Cardiac muscle cell (in vitro differentiated cells and primary cell): ENCODE measurements around the gene WDR70. TPM values are rescaled to one million over a fixed set of nuclear protein-coding genes. Genes with fewer than 3 reads are reported as not detected.

Experiments
- DNase-seq, 2 donors: peaks; one replicate each; pipeline versions ENCODE4 v3.0.0 to v3.0.0-alpha.2; 2010 to 2017; ENCODE audit warnings: low read depth in 1 of 2, low spot score in 1 of 2
- H3K27ac ChIP-seq: fragments of 200-600 bp; sonication (generic); 2 replicates; pipeline ENCODE4 v1.5.1; 2016
- H3K27me3 ChIP-seq: fragments of 200-600 bp; sonication (generic); 2 replicates; pipeline ENCODE4 v1.6.0; 2016; ENCODE audit warnings: control low read depth
- H3K36me3 ChIP-seq: fragments of 200-600 bp; sonication (generic); 2 replicates; pipeline ENCODE4 v1.5.1; 2016; ENCODE audit warnings: control low read depth
- H3K4me1 ChIP-seq: fragments of 200-600 bp; sonication (generic); 2 replicates; pipeline ENCODE4 v1.8.1; 2017; ENCODE audit warnings: low read depth, mild to moderate bottlenecking, mixed run types
- H3K4me3 ChIP-seq: fragments of 200-600 bp; sonication (generic); 2 replicates; pipeline ENCODE4 v1.5.1; 2016; ENCODE audit warnings: mild to moderate bottlenecking
- H3K9me3 ChIP-seq: fragments of 200-600 bp; sonication (generic); 2 replicates; pipeline ENCODE4 v1.5.1; 2017; ENCODE audit warnings: low read depth, mild to moderate bottlenecking, control low read depth
- polyA plus RNA-seq: library from polyadenylated mRNA; unstranded; fragments of >200 nt; fragmentation: Nextera tagmentation; extraction: Ambion mirVana; gene quantifications from 2 replicates; pipeline ENCODE4 v1.2.1, GENCODE V29; 2016
- total RNA-seq: library from RNA; depleted of rRNA; stranded (reverse); fragments of >200 nt; gene quantifications from 2 replicates; pipeline ENCODE4 v1.2.3, GENCODE V29; 2016
- TF ChIP-seq, protein P1 (sequence below): IDR thresholded peaks from 2 replicates; pipeline ENCODE4 v1.5.1; 2012; ENCODE audit warnings: low read depth, mild to moderate bottlenecking, low read length

Gene WDR70
- total and polyA plus RNA-seq, 2 experiments from 2014 or later = 21.8 to 22.7 TPM

DNA sequence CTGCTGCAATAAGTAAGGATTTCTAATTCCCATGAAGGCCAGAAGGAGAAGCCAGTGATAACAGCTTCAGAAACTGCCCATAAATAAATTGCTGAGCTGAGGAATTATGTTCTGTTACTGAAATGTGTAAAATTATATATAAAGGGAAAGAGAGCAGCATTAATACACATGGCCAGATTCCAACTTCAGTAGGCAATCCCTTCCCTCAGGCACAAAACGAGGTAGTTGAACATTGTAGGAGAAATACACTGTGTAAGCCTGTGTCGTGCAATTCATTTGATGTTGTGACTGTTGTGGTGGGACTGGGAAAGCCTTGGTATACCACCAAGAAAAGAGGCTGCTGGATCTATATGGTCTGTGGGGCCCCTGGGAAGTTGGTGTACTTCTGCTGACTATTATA is 192.9 kb downstream of the WDR70 start:
- H3K36me3 ChIP-seq = no peaks in the 10 kb centered on the region
- H3K4me3 ChIP-seq = no peak overlapping the region
- TF ChIP-seq, protein P1, sequence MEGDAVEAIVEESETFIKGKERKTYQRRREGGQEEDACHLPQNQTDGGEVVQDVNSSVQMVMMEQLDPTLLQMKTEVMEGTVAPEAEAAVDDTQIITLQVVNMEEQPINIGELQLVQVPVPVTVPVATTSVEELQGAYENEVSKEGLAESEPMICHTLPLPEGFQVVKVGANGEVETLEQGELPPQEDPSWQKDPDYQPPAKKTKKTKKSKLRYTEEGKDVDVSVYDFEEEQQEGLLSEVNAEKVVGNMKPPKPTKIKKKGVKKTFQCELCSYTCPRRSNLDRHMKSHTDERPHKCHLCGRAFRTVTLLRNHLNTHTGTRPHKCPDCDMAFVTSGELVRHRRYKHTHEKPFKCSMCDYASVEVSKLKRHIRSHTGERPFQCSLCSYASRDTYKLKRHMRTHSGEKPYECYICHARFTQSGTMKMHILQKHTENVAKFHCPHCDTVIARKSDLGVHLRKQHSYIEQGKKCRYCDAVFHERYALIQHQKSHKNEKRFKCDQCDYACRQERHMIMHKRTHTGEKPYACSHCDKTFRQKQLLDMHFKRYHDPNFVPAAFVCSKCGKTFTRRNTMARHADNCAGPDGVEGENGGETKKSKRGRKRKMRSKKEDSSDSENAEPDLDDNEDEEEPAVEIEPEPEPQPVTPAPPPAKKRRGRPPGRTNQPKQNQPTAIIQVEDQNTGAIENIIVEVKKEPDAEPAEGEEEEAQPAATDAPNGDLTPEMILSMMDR = no peak
- no peak for DNase-seq
- H3K27me3 ChIP-seq = no peaks in the 10 kb centered on the region
- H3K4me1 ChIP-seq = peaks cover 12% of the 10 kb centered on the region
- no peaks in the 10 kb centered on the region for H3K9me3 ChIP-seq
- H3K27ac ChIP-seq = no peak overlapping the region

DNA sequence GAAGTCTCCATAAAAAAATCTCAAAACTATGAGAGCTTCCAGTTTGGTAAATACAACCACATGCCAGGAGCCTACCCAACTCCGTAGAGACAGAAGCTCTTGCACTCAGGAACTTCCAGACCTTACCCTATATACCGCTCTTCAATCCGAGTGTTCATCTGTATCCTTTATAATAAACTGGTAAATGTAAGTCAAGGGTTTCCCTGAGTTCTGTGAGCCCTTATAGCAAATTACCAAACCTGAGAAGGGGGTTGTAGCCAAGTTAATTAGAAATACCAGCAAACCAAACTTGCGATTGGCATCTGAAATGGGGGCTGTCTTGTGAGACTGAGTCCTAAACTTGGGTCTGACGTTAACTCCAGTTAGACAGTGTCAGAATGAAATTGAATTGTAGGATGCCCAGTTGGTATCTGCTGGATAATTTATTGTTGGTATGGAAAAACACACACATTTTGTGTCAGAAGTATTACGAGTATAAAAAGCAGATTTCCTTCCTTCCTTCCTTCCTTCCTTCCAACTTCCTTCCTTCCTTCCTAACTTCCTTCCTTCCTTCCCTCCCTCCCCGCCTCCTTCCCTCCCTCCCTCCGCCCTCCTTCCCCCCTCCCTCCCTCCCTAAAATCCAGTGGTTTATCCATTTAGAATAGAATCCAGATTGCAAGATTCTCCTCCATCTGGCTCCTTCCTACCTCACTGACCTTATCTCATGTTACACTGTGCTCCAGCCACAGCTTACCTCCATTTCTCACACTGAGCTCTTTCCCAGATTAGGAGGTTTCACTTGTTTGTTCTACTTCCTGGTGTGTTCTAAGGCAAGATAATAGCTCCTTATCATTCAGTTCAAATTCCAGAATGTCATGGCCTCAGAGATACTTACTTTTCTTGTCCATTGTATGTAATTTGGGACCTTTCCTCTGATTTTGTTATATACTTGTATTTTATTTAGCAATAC is 196.7 kb downstream of the WDR70 start:
- DNase-seq = peak in 1 of 2 donors; percentile 10
- no peaks in the 10 kb centered on the region for H3K36me3 ChIP-seq
- H3K4me3 ChIP-seq = no peak overlapping the region
- H3K4me1 ChIP-seq = peaks cover 10% of the 10 kb centered on the region
- no peaks in the 10 kb centered on the region for H3K27me3 ChIP-seq
- no peak overlapping the region for H3K27ac ChIP-seq
- H3K9me3 ChIP-seq = no peaks in the 10 kb centered on the region
- TF ChIP-seq, protein P1 = no peak

DNA sequence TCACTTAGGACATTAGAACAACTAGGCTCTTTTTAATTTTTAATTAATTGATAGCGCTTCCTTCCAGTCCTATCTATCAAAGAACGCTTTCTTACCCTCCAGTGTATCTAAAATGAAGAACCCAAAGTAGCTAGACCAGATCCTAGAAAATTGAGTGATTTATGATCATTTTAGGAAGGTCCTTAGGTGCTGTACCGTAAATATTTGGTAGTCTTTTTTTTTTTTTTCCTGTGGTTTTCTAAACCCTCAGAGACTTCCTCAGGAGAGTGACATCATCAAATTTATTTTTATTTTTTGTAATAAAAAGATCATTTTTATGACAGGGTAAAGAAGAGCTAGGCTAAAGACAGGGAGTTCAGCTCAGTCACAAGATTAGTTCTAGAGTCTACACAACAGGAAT is 197.4 kb downstream of the WDR70 start:
- Histone ChIP-seq H3K9me3 (no peaks in the 10 kb centered on the region), H3K4me3 (no peak overlapping the region), H3K4me1 (peaks cover 10% of the 10 kb centered on the region), H3K27ac (no peak overlapping the region), H3K36me3 (no peaks in the 10 kb centered on the region), H3K27me3 (no peaks in the 10 kb centered on the region)
- DNase-seq = no peak
- TF ChIP-seq, protein P1 = no peak

DNA sequence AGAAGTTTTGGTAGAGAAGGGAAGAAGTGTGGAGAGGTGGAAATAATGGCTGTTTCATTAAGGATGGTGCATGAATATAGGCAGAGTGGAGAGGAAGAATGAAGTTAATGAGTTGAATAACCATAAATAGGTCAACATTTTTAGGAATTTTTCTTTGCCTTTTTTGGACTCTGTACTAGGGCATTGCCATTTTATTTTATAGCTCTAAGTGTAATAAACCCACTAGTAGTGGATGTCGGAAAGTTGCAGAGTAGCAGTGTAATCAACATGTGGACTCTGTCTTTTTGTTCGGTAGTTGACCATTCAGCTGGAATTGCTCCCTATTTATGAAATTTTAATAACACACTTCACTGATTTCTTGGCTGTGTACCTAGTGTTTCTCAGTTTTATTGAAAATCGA is 199.1 kb downstream of the WDR70 start:
- no peak overlapping the region for H3K27ac ChIP-seq
- no peaks in the 10 kb centered on the region for H3K36me3 ChIP-seq
- TF ChIP-seq, protein P1 = no peak
- no peak for DNase-seq
- H3K9me3 ChIP-seq = no peaks in the 10 kb centered on the region
- no peaks in the 10 kb centered on the region for H3K27me3 ChIP-seq
- peaks cover 10% of the 10 kb centered on the region for H3K4me1 ChIP-seq
- H3K4me3 ChIP-seq = no peak overlapping the region

DNA sequence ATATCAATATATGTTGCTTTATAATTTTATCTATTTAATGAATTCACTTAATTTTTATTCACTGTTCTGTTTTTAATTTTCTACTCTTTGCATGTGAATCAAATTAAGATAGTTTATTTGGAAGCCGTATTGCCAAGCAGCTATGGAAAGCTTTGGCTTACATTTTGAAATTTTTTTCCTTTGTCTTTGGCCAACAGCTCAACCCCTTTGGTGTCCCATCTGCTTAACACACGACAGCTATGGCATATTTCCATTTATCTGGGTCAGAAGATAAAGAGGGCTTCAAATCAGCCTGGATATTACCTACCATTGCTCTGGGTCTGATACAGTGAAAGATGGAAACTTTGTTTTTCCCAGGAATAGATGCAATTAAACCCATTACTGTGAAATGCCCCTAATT is 201.0 kb downstream of the WDR70 start:
- H3K4me3 ChIP-seq = no peak overlapping the region
- no peaks in the 10 kb centered on the region for H3K9me3 ChIP-seq
- TF ChIP-seq, protein P1 = no peak
- H3K27me3 ChIP-seq = no peaks in the 10 kb centered on the region
- peaks cover 10% of the 10 kb centered on the region for H3K4me1 ChIP-seq
- H3K36me3 ChIP-seq = no peaks in the 10 kb centered on the region
- no peak for DNase-seq
- no peak overlapping the region for H3K27ac ChIP-seq
